Transverse colon (tissue), 1 donor: ENCODE results near the gene AGPAT1.

Experiments used
- EP300 ChIP-seq: sonication (generic); formaldehyde crosslinking; IDR thresholded peaks from one replicate; pipeline ENCODE4 v1.6.1; 2017; ENCODE audit warnings: antibody characterized with exemption, low read depth
- POLR2A ChIP-seq: fragments of 450-650 bp; IDR thresholded peaks from one replicate; pipeline ENCODE4 v1.6.1; 2016; ENCODE audit warnings: antibody characterized with exemption, mild to moderate bottlenecking, moderate library complexity

- TF ChIP-seq EP300, result no peak
- no peak for TF ChIP-seq POLR2A
Measured at GRCh38 chr6:32198345-32198696, 22.4 kb upstream of the AGPAT1 start.
